WTC11 (cell line): ENCODE results near the gene KCNMA1. TPM values are rescaled to one million over a fixed set of nuclear protein-coding genes. Genes with fewer than 3 reads are reported as not detected.

Experiments used
- ATAC-seq: fragments of 200-7000 bp; cut with Tn5 transposase; 2 replicates; pipeline ENCODE4 v1.10.0; 2021; ENCODE audit warnings: mild to moderate bottlenecking, moderate library complexity
- CTCF ChIA-PET: fragments of 300-600 bp; sonication (Branson Sonifier 250); formaldehyde crosslinking; loops from one replicate; lab custom pipeline; 2021; ENCODE audit warnings: antibody characterized with exemption; lab: Charles Lee
- POLR2A ChIA-PET: fragments of 350-600 bp; sonication (Branson Sonifier 250); formaldehyde crosslinking; loops from one replicate; lab custom pipeline; 2021; ENCODE audit warnings: antibody characterized with exemption; lab: Charles Lee
- DNase-seq: peaks from one replicate; pipeline ENCODE4 v3.0.0; 2021; ENCODE audit warnings: low spot score
- H3K27ac Mint-ChIP-seq: 2 replicates; pipeline ENCODE4 v1.8.0; 2021; ENCODE audit warnings: mixed read lengths
- H3K27me3 Mint-ChIP-seq: 2 replicates; pipeline ENCODE4 v1.8.0; 2021; ENCODE audit warnings: low read depth, mild to moderate bottlenecking, moderate library complexity, mixed read lengths
- H3K36me3 Mint-ChIP-seq: 2 replicates; pipeline ENCODE4 v1.8.0; 2021; ENCODE audit warnings: mixed read lengths
- H3K4me1 Mint-ChIP-seq: 2 replicates; pipeline ENCODE4 v1.8.0; 2022; ENCODE audit warnings: mixed read lengths
- H3K4me3 Mint-ChIP-seq: 2 replicates; pipeline ENCODE4 v1.8.0; 2021; ENCODE audit warnings: mild to moderate bottlenecking, moderate library complexity, mixed read lengths
- H3K9me3 Mint-ChIP-seq: 2 replicates; pipeline ENCODE4 v1.8.0; 2021; ENCODE audit warnings: mixed read lengths
- AR ChIP-seq: fragments of 250-450 bp; sonication (Bioruptor Pico); IDR thresholded peaks from 2 replicates; pipeline ENCODE4 v1.9.0; 2021; ENCODE audit warnings: mild to moderate bottlenecking
- CREM ChIP-seq: sonication (generic); formaldehyde crosslinking; IDR thresholded peaks from 2 replicates; pipeline ENCODE4 v1.8.1; 2022; ENCODE audit warnings: mild to moderate bottlenecking, missing genetic modification reagents, moderate library complexity
- CTCF ChIP-seq: fragments of 200-600 bp; IDR thresholded peaks from 2 replicates; pipeline ENCODE4 v1.8.0; 2022; ENCODE audit warnings: antibody characterized with exemption
- EMX1 ChIP-seq: fragments of 250-450 bp; sonication (Bioruptor Pico); IDR thresholded peaks from 2 replicates; pipeline ENCODE4 v1.8.0; 2021; ENCODE audit warnings: mild to moderate bottlenecking
- FOXK1 ChIP-seq: sonication (generic); formaldehyde crosslinking; IDR thresholded peaks from 2 replicates; pipeline ENCODE4 v1.8.0; 2022; ENCODE audit warnings: mild to moderate bottlenecking, moderate library complexity, missing genetic modification reagents
- FOXP1 ChIP-seq: sonication (generic); formaldehyde crosslinking; IDR thresholded peaks from 2 replicates; pipeline ENCODE4 v1.8.0; 2022; ENCODE audit warnings: missing genetic modification reagents, mild to moderate bottlenecking, moderate library complexity, borderline replicate concordance
- HMGA2 ChIP-seq: fragments of 250-450 bp; sonication (Bioruptor Pico); IDR thresholded peaks from 2 replicates; pipeline ENCODE4 v1.4.0; 2021; ENCODE audit warnings: mild to moderate bottlenecking, moderate library complexity
- HMGXB4 ChIP-seq: sonication (generic); formaldehyde crosslinking; IDR thresholded peaks from 2 replicates; pipeline ENCODE4 v1.8.1; 2023; ENCODE audit warnings: mild to moderate bottlenecking, moderate library complexity, missing genetic modification reagents
- MAX ChIP-seq: sonication (generic); formaldehyde crosslinking; IDR thresholded peaks from 2 replicates; pipeline ENCODE4 v1.8.0; 2022; ENCODE audit warnings: mild to moderate bottlenecking, missing genetic modification reagents
- MXD4 ChIP-seq: fragments of 250-450 bp; sonication (Bioruptor Pico); IDR thresholded peaks from 2 replicates; pipeline ENCODE4 v1.8.0; 2021; ENCODE audit warnings: mild to moderate bottlenecking, moderate library complexity, borderline replicate concordance
- NFATC4 ChIP-seq: fragments of 250-450 bp; sonication (Bioruptor Pico); IDR thresholded peaks from 2 replicates; pipeline ENCODE4 v1.9.0; 2021; ENCODE audit warnings: mild to moderate bottlenecking
- RORB ChIP-seq: fragments of 250-450 bp; sonication (Bioruptor Pico); IDR thresholded peaks from 2 replicates; pipeline ENCODE4 v1.9.0; 2021; ENCODE audit warnings: mild to moderate bottlenecking
- TEAD1 ChIP-seq: sonication (generic); formaldehyde crosslinking; IDR thresholded peaks from 2 replicates; pipeline ENCODE4 v1.8.0; 2022; ENCODE audit warnings: mild to moderate bottlenecking, missing genetic modification reagents
- USF1 ChIP-seq: sonication (generic); formaldehyde crosslinking; IDR thresholded peaks from 2 replicates; pipeline ENCODE4 v1.8.0; 2022; ENCODE audit warnings: mild to moderate bottlenecking, missing genetic modification reagents
- ZNF121 ChIP-seq: sonication (generic); formaldehyde crosslinking; IDR thresholded peaks from 2 replicates; pipeline ENCODE4 v1.8.0; 2023; ENCODE audit warnings: missing genetic modification reagents
- ZNF138 ChIP-seq: sonication (generic); formaldehyde crosslinking; conservative IDR thresholded peaks from 2 replicates; pipeline ENCODE4 v1.8.1; 2022; ENCODE audit warnings: mild to moderate bottlenecking, moderate library complexity, missing genetic modification reagents
- ZNF219 ChIP-seq: sonication (generic); formaldehyde crosslinking; IDR thresholded peaks from 2 replicates; pipeline ENCODE4 v1.8.0; 2023; ENCODE audit warnings: missing genetic modification reagents, mild to moderate bottlenecking, borderline replicate concordance
- ZNF263 ChIP-seq: sonication (generic); formaldehyde crosslinking; IDR thresholded peaks from 2 replicates; pipeline ENCODE4 v1.8.1; 2022; ENCODE audit warnings: low read depth, mild to moderate bottlenecking, moderate library complexity, missing genetic modification reagents
- total RNA-seq: library from RNA; stranded (reverse); gene quantifications from 3 replicates; pipeline ENCODE4 v1.2.3, GENCODE V29; 2021
- TF ChIP-seq, protein P1 (sequence below): fragments of 250-450 bp; sonication (Bioruptor Pico); IDR thresholded peaks from 2 replicates; pipeline ENCODE4 v1.9.0; 2021; ENCODE audit warnings: moderate library complexity, mild to moderate bottlenecking, inconsistent platforms, borderline replicate concordance
- TF ChIP-seq, protein P2 (sequence below): fragments of 250-450 bp; sonication (Bioruptor Pico); conservative IDR thresholded peaks from 2 replicates; pipeline ENCODE4 v1.9.0; 2021; ENCODE audit warnings: mild to moderate bottlenecking

Gene KCNMA1
- total RNA-seq, 1 experiment from 2014 or later = 7.3 TPM

DNA sequence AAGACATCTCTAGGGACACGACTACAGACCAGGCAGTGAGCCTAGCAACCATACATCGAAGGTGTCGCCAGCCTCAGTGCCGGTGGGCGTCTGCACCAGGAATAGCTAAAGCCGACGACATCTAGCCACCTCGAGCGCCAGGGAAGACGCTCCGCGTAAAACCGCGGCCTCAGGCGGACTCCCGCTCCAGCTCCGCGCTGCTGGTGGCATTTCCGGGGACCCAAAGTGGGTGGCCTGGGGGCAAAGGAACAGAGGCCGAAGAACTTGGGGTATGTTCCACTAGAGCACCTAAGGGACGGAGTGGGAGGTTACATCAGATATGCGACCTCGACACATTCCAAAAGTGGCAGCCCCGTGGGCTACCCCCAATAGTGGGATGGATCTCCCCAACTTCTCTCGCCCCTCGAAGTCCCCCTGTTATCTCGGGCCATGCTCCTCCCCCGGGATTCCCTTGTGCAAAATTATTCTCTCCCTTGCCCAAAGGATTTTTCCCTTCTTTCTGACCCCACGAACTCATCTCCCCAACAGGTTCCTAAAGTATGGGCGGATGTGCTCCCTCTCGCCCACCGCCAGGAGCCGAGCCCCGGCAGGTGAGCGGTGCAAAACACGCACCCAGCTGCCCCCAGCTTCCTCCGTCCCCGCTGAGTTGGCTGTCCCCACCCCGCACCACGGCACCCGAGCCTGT is 1.2 kb downstream of the KCNMA1 start:
- no peaks in the 10 kb centered on the region for H3K9me3 Mint-ChIP-seq
- DNase-seq = peak; percentile 46
- CTCF ChIA-PET = interaction anchor here (1.0 to 6.5 kb wide), 10 partner anchors 8 to 471 kb away, joined by 3 to 50 read pairs (median 8); no protein-coding TSS in a partner anchor
- no peak overlapping the region for H3K27ac Mint-ChIP-seq
- H3K27me3 Mint-ChIP-seq = peaks cover 75% of the 10 kb centered on the region
- peaks cover 28% of the 10 kb centered on the region for H3K4me1 Mint-ChIP-seq
- no peak for TF ChIP-seq ZNF121 (CRISPR knock-in tag)
- peak; percentile 32; the same call in 1 of the 2 replicates for TF ChIP-seq MAX (CRISPR knock-in tag)
- peak overlapping the region; percentile 98 for H3K4me3 Mint-ChIP-seq
- POLR2A ChIA-PET = interaction anchor here (1.2 kb wide), 1 partner anchor 250 kb away, joined by 3 read pairs; no protein-coding TSS in a partner anchor
- ATAC-seq = peak; percentile 10
- no peaks in the 10 kb centered on the region for H3K36me3 Mint-ChIP-seq

DNA sequence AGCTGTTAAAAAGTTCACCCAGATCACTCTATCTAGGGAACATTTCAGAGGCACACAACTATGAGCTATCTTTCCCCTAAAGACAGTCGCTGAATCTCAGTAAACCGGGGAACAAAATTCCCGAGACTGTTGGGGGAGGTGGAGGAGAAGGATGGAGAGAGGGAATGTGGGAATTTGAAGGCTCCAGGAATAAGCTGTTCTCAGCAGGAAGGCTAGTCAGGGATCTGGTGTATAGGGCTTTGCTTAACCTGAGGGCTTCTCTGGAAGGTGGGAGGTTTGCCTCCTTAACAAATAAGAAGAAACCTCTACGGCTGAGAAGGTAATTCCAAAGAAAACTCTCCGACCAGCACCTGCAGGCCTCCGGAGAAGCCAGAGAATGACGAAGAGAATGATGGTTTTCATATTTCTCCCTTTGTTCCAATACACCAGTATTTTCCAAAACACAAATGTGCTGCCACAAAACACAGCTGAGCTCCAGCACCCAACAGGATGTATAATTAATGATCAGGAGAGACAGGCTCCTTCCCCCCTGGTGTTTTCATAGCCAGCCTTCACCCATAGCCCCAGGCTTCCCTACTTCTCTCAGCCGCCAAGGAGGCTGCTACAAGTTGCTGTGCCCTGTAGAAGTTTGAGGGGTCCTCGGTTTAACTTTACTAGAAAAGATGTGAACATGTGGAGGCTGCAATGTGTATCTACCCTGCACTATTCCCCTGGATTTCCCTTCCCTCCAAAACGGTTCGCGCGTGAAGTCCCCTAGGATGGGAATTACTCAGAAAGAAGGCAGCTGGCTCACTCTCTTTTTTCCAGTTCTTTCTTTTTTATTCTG is 2.0 kb downstream of the KCNMA1 start:
- TF ChIP-seq ZNF219 (CRISPR knock-in tag) = no peak
- no peak for TF ChIP-seq ZNF138 (CRISPR knock-in tag)
- TF ChIP-seq, protein P1, sequence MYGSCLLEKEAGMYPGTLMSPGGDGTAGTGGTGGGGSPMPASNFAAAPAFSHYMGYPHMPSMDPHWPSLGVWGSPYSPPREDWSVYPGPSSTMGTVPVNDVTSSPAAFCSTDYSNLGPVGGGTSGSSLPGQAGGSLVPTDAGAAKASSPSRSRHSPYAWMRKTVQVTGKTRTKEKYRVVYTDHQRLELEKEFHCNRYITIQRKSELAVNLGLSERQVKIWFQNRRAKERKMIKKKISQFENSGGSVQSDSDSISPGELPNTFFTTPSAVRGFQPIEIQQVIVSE = no peak
- no peak for TF ChIP-seq HMGA2 (CRISPR knock-in tag)
- TF ChIP-seq RORB (CRISPR knock-in tag) = no peak
- TF ChIP-seq TEAD1 (CRISPR knock-in tag) = no peak
- no peak for TF ChIP-seq CTCF
- TF ChIP-seq, protein P2, sequence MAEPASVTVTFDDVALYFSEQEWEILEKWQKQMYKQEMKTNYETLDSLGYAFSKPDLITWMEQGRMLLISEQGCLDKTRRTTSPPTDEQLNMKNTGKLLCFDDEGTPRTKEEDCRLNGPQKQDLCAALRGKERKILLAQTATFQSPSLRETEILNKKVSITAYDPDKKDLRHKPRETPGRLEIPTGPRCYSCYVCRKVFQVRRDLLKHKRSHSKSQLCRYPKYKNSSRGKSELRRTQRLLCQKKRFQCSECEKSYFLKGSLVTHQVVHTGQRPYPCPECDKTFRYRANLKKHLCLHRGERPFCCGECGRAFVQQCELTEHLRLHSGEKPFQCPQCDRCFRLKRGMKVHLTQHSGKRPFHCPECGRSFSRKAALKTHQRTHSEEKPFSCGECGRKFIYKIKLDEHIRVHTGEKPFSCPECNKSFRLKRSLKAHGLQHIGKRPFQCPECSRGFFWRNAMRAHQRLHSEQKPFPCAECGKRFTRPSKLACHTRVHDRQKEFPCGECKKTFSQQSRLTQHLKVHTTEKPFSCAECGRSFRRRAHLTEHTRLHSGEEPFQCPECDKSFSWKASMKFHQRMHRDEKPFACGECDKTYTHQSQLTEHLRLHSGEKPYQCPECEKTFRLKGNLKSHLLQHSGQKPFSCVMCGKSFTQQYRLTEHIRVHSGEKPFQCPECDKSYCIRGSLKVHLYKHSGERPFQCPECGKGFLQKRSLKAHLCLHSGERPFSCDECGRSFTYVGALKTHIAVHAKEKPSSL (CRISPR knock-in tag) = no peak
- no peak for TF ChIP-seq FOXP1 (CRISPR knock-in tag)
- TF ChIP-seq ZNF263 = no peak
- DNase-seq (no peak), ATAC-seq (peak; percentile 8)
- H3K27ac Mint-ChIP-seq = no peak overlapping the region
- no peaks in the 10 kb centered on the region for H3K9me3 Mint-ChIP-seq
- ChIA-PET CTCF (interaction anchor here (1.0 to 6.5 kb wide), 9 partner anchors 9 to 470 kb away, joined by 3 to 50 read pairs (median 8); no protein-coding TSS in a partner anchor), POLR2A (interaction anchor here (1.0 to 1.2 kb wide), 2 partner anchors 9 to 249 kb away, joined by 3 to 4 read pairs; no protein-coding TSS in a partner anchor)
- H3K4me3 Mint-ChIP-seq = peak overlapping the region; percentile 98
- H3K4me1 Mint-ChIP-seq = peaks cover 28% of the 10 kb centered on the region
- peaks cover 66% of the 10 kb centered on the region for H3K27me3 Mint-ChIP-seq
- no peaks in the 10 kb centered on the region for H3K36me3 Mint-ChIP-seq

GRCh38 chr10:77634939-77635338 is 2.7 kb downstream of the KCNMA1 start:
- ChIA-PET POLR2A (interaction anchor here (1.0 to 1.2 kb wide), 2 partner anchors 8 to 248 kb away, joined by 3 to 4 read pairs; no protein-coding TSS in a partner anchor), CTCF (interaction anchor here (1.6 to 6.5 kb wide), 7 partner anchors 9 to 460 kb away, joined by 5 to 50 read pairs (median 8); no protein-coding TSS in a partner anchor)
- ATAC-seq (no peak), DNase-seq (no peak)
- H3K9me3 Mint-ChIP-seq = no peaks in the 10 kb centered on the region
- no peaks in the 10 kb centered on the region for H3K36me3 Mint-ChIP-seq
- no peak overlapping the region for H3K4me3 Mint-ChIP-seq
- H3K27ac Mint-ChIP-seq = no peak overlapping the region
- peaks cover 28% of the 10 kb centered on the region for H3K4me1 Mint-ChIP-seq
- peaks cover 60% of the 10 kb centered on the region for H3K27me3 Mint-ChIP-seq
- TF ChIP-seq MXD4 (no peak), CREM (no peak), EMX1 (CRISPR knock-in tag) (no peak), AR (no peak), HMGXB4 (CRISPR knock-in tag) (no peak), NFATC4 (CRISPR knock-in tag) (no peak), FOXK1 (CRISPR knock-in tag) (no peak), USF1 (no peak)
